Transverse colon (tissue), 3 donors: Measurements from ENCODE around the gene TRNT1.

Experiments
- POLR2A ChIP-seq: fragments of 450-650 bp; IDR thresholded peaks from one replicate; pipeline ENCODE4 v1.6.1; 2016; ENCODE audit warnings: antibody characterized with exemption, mild to moderate bottlenecking, moderate library complexity
- TF ChIP-seq, protein P1 (sequence below), 5 experiments: fragments of 200-600 bp in 3 of 5; fragments of 450-650 bp in 2 of 5; sonication (generic) in 3 of 5; IDR thresholded peaks; 1 replicate in 2 of 5; 2 replicates in 3 of 5; pipeline ENCODE4 v1.5.1; 2016 to 2017; ENCODE audit warnings: antibody characterized with exemption in 5 of 5, inconsistent platforms in 3 of 5, mild to moderate bottlenecking in 2 of 5, moderate library complexity in 1 of 5

DNA sequence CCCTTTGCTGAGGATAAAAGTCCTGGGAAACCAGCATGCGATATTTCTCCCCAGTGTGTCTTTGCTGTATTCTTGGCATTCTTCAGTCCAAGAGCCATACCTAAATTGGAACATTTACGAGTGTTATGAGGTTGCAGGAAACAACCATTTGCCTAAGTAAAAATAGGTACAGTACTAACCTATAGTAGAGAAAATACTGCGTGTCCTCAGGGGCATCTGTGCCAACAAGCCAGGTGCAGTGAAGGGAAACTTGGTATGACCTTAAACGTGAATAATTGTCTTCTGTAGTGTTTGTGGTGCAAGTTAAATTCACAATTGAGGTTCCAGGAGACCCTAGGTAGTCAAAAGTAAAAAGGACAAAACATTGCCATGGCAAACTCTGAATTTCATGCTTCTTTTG, 28.8 kb upstream of the TRNT1 start:
- TF ChIP-seq, protein P1, sequence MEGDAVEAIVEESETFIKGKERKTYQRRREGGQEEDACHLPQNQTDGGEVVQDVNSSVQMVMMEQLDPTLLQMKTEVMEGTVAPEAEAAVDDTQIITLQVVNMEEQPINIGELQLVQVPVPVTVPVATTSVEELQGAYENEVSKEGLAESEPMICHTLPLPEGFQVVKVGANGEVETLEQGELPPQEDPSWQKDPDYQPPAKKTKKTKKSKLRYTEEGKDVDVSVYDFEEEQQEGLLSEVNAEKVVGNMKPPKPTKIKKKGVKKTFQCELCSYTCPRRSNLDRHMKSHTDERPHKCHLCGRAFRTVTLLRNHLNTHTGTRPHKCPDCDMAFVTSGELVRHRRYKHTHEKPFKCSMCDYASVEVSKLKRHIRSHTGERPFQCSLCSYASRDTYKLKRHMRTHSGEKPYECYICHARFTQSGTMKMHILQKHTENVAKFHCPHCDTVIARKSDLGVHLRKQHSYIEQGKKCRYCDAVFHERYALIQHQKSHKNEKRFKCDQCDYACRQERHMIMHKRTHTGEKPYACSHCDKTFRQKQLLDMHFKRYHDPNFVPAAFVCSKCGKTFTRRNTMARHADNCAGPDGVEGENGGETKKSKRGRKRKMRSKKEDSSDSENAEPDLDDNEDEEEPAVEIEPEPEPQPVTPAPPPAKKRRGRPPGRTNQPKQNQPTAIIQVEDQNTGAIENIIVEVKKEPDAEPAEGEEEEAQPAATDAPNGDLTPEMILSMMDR (IDR thresholded peaks at IDR 0.05), result no peak
- TF ChIP-seq POLR2A, result no peak
